Measurements from ENCODE around the gene INPP5A. TPM values are rescaled to one million over a fixed set of nuclear protein-coding genes. Genes with fewer than 3 reads are reported as not detected.
"Not testable (repeated sequence)": the region's sequence is repeated elsewhere in the genome, so short reads cannot be mapped to it uniquely, and the experiment has no call there.

INPP5A gene
- total RNA-seq, 2 donors from 2014 or later, result 14.8 to 18.6 TPM

GRCh38 chr10:132663666-132664365 lies 126.2 kb downstream of the INPP5A start:
- no peaks in the 10 kb centered on the region for H3K36me3 Mint-ChIP-seq
- DNase-seq (ENCODE audit: low spot score), result peak; percentile 58

GRCh38 chr10:132664407-132664806 lies 126.8 kb downstream of the INPP5A start:
- ATAC-seq, result no peak
- Mint-ChIP-seq H3K27ac (no peak overlapping the region), H3K27me3 (no peaks in the 10 kb centered on the region), H3K9me3 (no peaks in the 10 kb centered on the region), H3K4me3 (no peak overlapping the region), H3K36me3 (no peaks in the 10 kb centered on the region), H3K4me1 (ENCODE audit: low read depth in 2 of 2) (peaks cover 7 to 10% of the 10 kb centered on the region in 2 donors)
- peak; percentile 39 for DNase-seq (ENCODE audit: low spot score)

More at GRCh38 chr10:132663666-132664365, 126.2 kb downstream of the INPP5A start:
- Mint-ChIP-seq H3K27me3 (no peaks in the 10 kb centered on the region), H3K4me1 (ENCODE audit: low read depth in 2 of 2) (peaks cover 7 to 10% of the 10 kb centered on the region in 2 donors), H3K9me3 (no peaks in the 10 kb centered on the region), H3K4me3 (no peak overlapping the region), H3K27ac (no peak overlapping the region)
- no peak for ATAC-seq

- H3K4me1 Mint-ChIP-seq (ENCODE audit: low read depth in 2 of 2), result peaks cover 7 to 10% of the 10 kb centered on the region in 2 donors
- H3K4me3 Mint-ChIP-seq, result no peak overlapping the region
- no peak for ATAC-seq
These were observed 127.3 kb downstream of the INPP5A start for GRCh38 chr10:132664883-132665282.

GRCh38 chr10:132665946-132666704 lies 128.5 kb downstream of the INPP5A start:
- no peaks in the 10 kb centered on the region for H3K27me3 Mint-ChIP-seq
- peaks cover 2 to 10% of the 10 kb centered on the region in 2 donors for H3K4me1 Mint-ChIP-seq (ENCODE audit: low read depth in 2 of 2)
- H3K27ac Mint-ChIP-seq, result peak overlapping the region in 1 of 2 donors; percentile 61
- ATAC-seq (peak; percentile 82 to 88), DNase-seq (ENCODE audit: low spot score) (no peak)
- no peaks in the 10 kb centered on the region for H3K9me3 Mint-ChIP-seq
- H3K36me3 Mint-ChIP-seq, result no peaks in the 10 kb centered on the region
- H3K4me3 Mint-ChIP-seq, result peak overlapping the region; percentile 9

More at GRCh38 chr10:132664883-132665282, 127.3 kb downstream of the INPP5A start:
- no peak overlapping the region for H3K27ac Mint-ChIP-seq
- DNase-seq (ENCODE audit: low spot score), result no peak
- no peaks in the 10 kb centered on the region for H3K9me3 Mint-ChIP-seq
- no peaks in the 10 kb centered on the region for H3K36me3 Mint-ChIP-seq
- no peaks in the 10 kb centered on the region for H3K27me3 Mint-ChIP-seq

- Mint-ChIP-seq H3K4me3 (no peak overlapping the region), H3K4me1 (ENCODE audit: low read depth in 2 of 2) (peaks cover 5 to 10% of the 10 kb centered on the region in 2 donors), H3K27ac (no peak overlapping the region)
These were observed 129.2 kb downstream of the INPP5A start for GRCh38 chr10:132666705-132667341.

GRCh38 chr10:132667342-132668047 lies 129.9 kb downstream of the INPP5A start:
- no peak for ATAC-seq
- Mint-ChIP-seq H3K4me1 (ENCODE audit: low read depth in 2 of 2) (peaks cover 6 to 10% of the 10 kb centered on the region in 2 donors), H3K36me3 (no peaks in the 10 kb centered on the region), H3K27ac (no peak overlapping the region), H3K27me3 (no peaks in the 10 kb centered on the region), H3K9me3 (no peaks in the 10 kb centered on the region), H3K4me3 (no peak overlapping the region)
- DNase-seq (ENCODE audit: low spot score), result no peak

More at GRCh38 chr10:132666705-132667341, 129.2 kb downstream of the INPP5A start:
- no peaks in the 10 kb centered on the region for H3K36me3 Mint-ChIP-seq
- H3K27me3 Mint-ChIP-seq, result no peaks in the 10 kb centered on the region
- ATAC-seq (no peak), DNase-seq (ENCODE audit: low spot score) (no peak)
- no peaks in the 10 kb centered on the region for H3K9me3 Mint-ChIP-seq

GRCh38 chr10:132668048-132668394 lies 130.4 kb downstream of the INPP5A start:
- no peak for DNase-seq (ENCODE audit: low spot score)
- Mint-ChIP-seq H3K9me3 (no peaks in the 10 kb centered on the region), H3K36me3 (no peaks in the 10 kb centered on the region), H3K27me3 (no peaks in the 10 kb centered on the region), H3K4me1 (ENCODE audit: low read depth in 2 of 2) (peaks cover 9 to 10% of the 10 kb centered on the region in 2 donors), H3K4me3 (no peak overlapping the region), H3K27ac (no peak overlapping the region)
- ATAC-seq, result no peak

DNA sequence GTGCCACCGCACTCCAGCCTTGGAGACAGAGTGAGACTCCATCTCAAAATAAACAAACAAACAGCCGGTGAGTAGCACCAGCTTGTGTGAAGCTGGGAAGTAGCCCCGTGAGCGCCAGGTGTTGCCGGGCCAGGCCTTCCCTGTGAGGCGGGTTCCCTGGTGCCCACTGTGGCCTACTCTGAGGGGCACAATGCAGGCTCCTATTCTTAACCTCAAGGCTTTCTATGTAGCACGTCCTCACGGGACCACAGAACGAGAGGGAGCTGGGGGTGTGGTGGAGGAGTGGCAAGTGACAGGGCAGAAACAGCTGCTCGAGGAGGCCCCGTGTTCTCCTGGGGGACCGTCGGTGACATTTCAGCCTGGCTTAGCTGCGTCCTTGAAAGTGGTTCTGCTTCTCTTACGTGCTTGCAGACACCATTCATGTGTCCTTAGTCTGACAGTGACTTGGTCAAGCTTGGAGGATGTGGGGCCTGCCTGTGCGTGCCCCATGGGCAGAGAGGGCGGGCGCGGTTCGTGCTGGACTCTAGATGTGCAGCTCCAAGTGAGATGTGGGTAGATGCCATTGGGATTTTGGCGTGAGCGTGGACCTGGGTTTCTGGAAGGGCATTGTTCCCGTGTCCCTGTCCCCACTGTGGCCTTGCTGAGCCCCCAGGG lies 131.7 kb downstream of the INPP5A start:
- H3K9me3 Mint-ChIP-seq, result no peaks in the 10 kb centered on the region
- H3K27ac Mint-ChIP-seq, result no peak overlapping the region
- DNase-seq (ENCODE audit: low spot score) (peak; percentile 50), ATAC-seq (no peak)
- peaks cover 9 to 10% of the 10 kb centered on the region in 2 donors for H3K4me1 Mint-ChIP-seq (ENCODE audit: low read depth in 2 of 2)
- no peak overlapping the region for H3K4me3 Mint-ChIP-seq
- no peaks in the 10 kb centered on the region for H3K36me3 Mint-ChIP-seq
- no peaks in the 10 kb centered on the region for H3K27me3 Mint-ChIP-seq

GRCh38 chr10:132670546-132671227 lies 133.1 kb downstream of the INPP5A start:
- DNase-seq (ENCODE audit: low spot score) (peak; percentile 28), ATAC-seq (no peak)
- H3K4me1 Mint-ChIP-seq (ENCODE audit: low read depth in 2 of 2), result peaks cover 10 to 13% of the 10 kb centered on the region in 2 donors
- H3K27me3 Mint-ChIP-seq, result no peaks in the 10 kb centered on the region
- H3K27ac Mint-ChIP-seq, result no peak overlapping the region
- no peak overlapping the region for H3K4me3 Mint-ChIP-seq
- H3K9me3 Mint-ChIP-seq, result no peaks in the 10 kb centered on the region
- H3K36me3 Mint-ChIP-seq, result no peaks in the 10 kb centered on the region

DNA sequence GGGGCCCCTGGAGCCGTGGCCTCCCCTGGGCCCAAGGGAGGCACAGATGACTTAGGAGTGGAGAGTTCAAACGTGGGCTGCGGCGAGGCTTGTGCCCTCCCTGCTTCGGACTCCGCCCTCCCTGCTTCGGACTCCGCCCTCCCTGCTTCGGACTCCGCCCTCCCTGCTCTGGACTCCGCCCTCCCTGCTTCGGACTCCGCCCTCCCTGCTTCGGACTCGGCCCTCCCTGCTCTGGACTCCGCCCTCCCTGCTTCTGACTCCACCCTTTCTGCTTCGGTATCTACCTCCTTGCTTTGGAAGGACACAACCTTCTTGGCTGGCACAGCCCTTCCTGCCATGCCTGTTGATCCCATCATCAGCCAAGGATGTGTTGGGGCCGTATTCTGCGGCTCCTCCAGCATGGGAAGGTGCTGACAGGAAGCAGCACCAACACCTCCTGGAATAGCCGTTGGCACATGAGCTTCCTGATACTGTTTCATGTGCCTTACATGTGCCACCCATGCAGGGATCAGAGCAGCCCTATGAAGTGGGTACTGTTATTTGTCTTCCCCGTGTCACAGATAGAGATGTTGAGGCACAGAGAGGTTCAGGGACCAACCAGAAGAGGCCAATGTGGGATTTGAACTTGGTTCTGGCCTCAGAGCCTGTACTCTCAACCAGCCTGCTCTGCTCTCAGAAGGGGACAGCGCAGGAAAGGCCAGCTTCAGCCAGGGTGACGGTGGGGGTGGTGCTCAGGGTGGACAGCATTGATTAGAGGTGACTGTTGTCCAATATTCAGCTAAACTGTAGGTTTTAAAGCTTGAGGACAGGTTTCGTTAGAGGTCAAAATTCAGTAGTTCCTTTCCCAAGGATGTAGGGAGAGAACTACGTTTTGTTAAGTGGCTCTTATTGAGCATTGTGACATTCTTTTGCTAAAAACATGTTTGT lies 133.9 kb downstream of the INPP5A start:
- ATAC-seq (no peak), DNase-seq (ENCODE audit: low spot score) (peak; percentile 54)
- no peaks in the 10 kb centered on the region for H3K9me3 Mint-ChIP-seq
- H3K36me3 Mint-ChIP-seq, result no peaks in the 10 kb centered on the region
- H3K4me3 Mint-ChIP-seq, result no peak overlapping the region
- no peak overlapping the region for H3K27ac Mint-ChIP-seq
- no peaks in the 10 kb centered on the region for H3K27me3 Mint-ChIP-seq
- H3K4me1 Mint-ChIP-seq (ENCODE audit: low read depth in 2 of 2), result peaks cover 3 to 13% of the 10 kb centered on the region in 2 donors

GRCh38 chr10:132673746-132674145 lies 136.2 kb downstream of the INPP5A start:
- DNase-seq (ENCODE audit: low spot score); H3K9me3 Mint-ChIP-seq; ATAC-seq; H3K4me3 Mint-ChIP-seq; H3K27ac Mint-ChIP-seq; H3K27me3 Mint-ChIP-seq; H3K36me3 Mint-ChIP-seq: not testable (repeated sequence)
- H3K4me1 Mint-ChIP-seq (ENCODE audit: low read depth in 2 of 2), result peaks cover 0 to 10% of the 10 kb centered on the region in 2 donors

GRCh38 chr10:132674311-132674710 lies 136.7 kb downstream of the INPP5A start:
- no peak for ATAC-seq
- H3K4me3 Mint-ChIP-seq, result no peak overlapping the region
- H3K9me3 Mint-ChIP-seq, result no peaks in the 10 kb centered on the region
- peaks cover 0 to 10% of the 10 kb centered on the region in 2 donors for H3K4me1 Mint-ChIP-seq (ENCODE audit: low read depth in 2 of 2)
- no peak for DNase-seq (ENCODE audit: low spot score)
- H3K27ac Mint-ChIP-seq, result no peak overlapping the region
- H3K36me3 Mint-ChIP-seq, result no peaks in the 10 kb centered on the region
- H3K27me3 Mint-ChIP-seq, result no peaks in the 10 kb centered on the region
